GM10266 (cell line): ENCODE measurements around the gene PAK3.

Source experiments
- DNase-seq: peaks from one replicate; pipeline ENCODE4 v3.0.0; 2012; ENCODE audit errors: extremely low spot score
- TF ChIP-seq, protein P1 (sequence below): IDR thresholded peaks from 2 replicates; pipeline ENCODE4 v1.5.1; 2012; ENCODE audit warnings: mild to moderate bottlenecking, low read depth; ENCODE audit not compliant: control insufficient read depth, insufficient read depth; ENCODE audit errors: missing control alignments

Gene PAK3

GRCh38 chrX:111088628-111089027 is 7.4 kb upstream of the PAK3 start:
- no peak for DNase-seq
- TF ChIP-seq, protein P1, sequence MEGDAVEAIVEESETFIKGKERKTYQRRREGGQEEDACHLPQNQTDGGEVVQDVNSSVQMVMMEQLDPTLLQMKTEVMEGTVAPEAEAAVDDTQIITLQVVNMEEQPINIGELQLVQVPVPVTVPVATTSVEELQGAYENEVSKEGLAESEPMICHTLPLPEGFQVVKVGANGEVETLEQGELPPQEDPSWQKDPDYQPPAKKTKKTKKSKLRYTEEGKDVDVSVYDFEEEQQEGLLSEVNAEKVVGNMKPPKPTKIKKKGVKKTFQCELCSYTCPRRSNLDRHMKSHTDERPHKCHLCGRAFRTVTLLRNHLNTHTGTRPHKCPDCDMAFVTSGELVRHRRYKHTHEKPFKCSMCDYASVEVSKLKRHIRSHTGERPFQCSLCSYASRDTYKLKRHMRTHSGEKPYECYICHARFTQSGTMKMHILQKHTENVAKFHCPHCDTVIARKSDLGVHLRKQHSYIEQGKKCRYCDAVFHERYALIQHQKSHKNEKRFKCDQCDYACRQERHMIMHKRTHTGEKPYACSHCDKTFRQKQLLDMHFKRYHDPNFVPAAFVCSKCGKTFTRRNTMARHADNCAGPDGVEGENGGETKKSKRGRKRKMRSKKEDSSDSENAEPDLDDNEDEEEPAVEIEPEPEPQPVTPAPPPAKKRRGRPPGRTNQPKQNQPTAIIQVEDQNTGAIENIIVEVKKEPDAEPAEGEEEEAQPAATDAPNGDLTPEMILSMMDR = no peak

- no peak for DNase-seq
- TF ChIP-seq, protein P1 = no peak
Measured at GRCh38 chrX:111090458-111090857, 5.5 kb upstream of the PAK3 start.

DNA sequence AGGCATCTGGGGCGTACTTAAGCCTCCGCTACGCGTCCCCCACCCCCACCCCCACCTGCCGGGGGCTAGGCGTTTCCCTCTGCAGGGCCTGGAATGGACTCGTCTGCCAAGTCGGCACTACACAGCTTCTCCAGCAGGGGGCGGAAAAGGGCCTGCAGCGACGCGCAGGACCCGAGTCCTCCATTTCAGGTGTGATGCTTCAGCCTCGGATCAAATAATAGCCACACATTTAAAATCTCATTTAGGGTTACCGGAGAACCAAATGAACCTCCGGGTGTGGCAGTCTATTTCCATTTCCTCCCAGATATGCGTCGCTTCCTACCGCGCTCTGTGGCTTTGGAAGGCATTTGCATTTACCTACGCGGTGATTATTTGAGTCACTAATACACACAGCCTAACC is 2.9 kb downstream of the PAK3 start:
- TF ChIP-seq, protein P1 = peak; percentile 72
- DNase-seq = peak; percentile 55

- peak; percentile 47 for DNase-seq
- TF ChIP-seq, protein P1 = peak; percentile 39
Measured at GRCh38 chrX:111100191-111100590, 4.2 kb downstream of the PAK3 start.

- DNase-seq = no peak
- TF ChIP-seq, protein P1 = no peak
Measured at GRCh38 chrX:111101580-111101979, 5.6 kb downstream of the PAK3 start.

DNA sequence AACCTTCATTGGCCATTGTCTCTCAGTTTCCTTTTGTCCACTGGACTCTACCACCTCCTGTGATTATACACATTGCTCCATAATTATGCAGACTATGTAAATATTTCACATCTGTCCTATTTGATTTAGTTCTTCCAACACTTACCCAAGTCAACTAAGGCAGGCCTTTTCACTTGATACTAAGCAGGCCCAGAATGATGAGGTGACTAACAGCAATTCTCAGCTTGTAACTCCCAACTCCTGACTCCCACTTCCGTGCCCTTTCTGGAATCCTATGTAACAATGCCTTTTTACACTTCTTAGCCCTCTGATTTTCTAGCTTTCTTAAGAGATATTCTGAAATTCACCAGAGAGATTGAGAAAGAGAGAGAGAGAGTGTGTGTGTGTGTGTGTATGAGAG is 6.6 kb downstream of the PAK3 start:
- no peak for DNase-seq
- TF ChIP-seq, protein P1 = no peak

- TF ChIP-seq, protein P1 = no peak
Measured at GRCh38 chrX:111103246-111103645, 7.3 kb downstream of the PAK3 start.

More at GRCh38 chrX:111103246-111103645, 7.3 kb downstream of the PAK3 start:
- no peak for DNase-seq
